ENCODE results near the gene PLPP7.

Gene PLPP7

DNA sequence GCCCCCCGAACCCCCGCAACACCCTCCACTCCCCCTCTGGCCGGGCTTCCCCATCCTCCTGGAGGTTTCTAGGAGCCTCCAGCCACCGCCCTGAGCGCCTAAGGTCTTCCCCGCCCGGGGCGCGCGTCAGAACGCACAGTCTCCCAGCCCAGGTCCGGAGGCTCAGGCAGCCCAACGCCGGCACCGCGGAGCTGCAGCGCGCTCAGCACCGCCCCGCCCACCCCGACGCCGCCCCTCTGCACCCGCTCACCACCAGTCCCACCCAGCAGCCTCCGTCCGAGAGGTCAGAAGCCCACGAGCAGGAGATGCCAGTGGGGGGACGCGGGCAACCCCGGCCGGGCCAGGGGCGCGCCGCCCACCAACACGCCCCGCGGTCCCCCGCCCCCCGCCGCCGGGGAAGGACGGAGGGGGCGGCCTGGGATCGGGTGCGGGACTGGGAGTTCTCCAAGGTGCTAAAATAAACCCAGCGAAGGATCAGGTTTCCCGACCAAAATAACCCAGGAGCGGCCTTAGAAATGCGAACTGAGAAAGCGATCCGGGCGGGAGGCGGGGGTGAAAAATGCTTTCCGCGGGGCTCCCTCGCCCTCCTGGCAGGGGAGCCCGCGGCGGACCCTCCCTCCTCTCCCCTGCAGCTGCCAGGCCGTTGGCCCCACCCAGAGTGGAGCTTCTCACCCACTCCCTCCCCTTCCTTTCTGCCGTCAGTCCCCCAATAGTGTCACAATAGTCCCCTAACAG, 6.7 kb upstream of the PLPP7 start:
- DNase-seq: no peak

DNA sequence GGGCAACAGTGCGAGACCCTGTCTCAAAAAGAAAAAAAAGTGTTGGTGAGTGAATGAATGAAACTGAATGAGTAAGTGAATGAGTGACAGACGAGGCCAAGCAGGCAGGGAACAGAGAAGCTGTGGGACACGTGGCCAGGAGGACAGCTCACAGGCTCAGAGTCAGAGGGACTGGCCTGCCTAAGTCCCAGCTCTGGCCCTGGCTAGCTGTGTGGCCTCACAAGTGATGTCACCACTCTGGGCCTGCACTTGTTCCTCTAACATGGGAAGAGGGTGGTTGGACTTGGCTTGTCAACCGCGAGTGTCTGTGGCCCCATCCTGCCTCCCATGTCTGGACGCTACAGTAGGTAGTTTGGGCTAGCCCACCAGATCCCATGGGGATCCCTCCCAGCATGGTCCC, 4.7 kb upstream of the PLPP7 start:
- no peak for DNase-seq

DNA sequence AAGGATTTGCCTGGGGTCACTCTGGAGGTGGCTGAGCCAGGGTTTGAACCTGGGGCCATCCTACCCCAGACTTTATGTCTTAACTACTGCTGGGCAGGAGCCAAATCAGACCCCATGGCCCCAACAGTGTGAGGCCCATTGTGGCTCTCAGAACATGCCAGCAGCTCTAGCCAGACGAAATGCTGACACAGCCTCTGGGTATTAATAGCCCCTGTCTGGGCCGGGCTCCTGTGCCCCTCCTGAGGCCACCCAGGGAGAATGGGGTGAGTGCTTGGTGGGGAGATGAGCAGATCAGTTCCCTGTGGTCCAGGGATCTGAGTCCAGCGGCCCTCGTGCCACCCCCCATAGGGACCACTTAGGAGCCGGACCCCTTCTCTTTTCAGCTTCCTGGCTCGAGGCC, 2.2 kb upstream of the PLPP7 start:
- no peak for DNase-seq

DNA sequence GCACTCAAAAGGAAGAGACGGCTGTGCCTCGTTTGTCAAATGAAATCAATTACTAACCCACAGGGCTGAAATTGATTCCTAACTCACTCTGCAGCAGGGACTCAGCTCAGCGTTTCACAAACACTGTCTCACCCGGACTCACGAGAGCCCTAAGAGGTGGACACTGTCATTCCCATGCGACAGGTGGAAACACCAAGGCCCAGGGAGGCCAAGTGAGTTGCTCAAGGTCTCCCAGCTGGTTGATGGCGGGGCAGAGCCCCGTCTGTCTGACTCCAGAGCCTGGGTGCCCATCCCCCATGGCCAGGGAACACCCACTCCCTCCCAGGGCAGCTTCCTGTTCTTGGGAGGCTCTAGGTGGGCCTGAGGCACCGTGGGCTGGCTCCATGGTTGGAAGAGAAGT, 1.3 kb upstream of the PLPP7 start:
- DNase-seq: no peak

DNA sequence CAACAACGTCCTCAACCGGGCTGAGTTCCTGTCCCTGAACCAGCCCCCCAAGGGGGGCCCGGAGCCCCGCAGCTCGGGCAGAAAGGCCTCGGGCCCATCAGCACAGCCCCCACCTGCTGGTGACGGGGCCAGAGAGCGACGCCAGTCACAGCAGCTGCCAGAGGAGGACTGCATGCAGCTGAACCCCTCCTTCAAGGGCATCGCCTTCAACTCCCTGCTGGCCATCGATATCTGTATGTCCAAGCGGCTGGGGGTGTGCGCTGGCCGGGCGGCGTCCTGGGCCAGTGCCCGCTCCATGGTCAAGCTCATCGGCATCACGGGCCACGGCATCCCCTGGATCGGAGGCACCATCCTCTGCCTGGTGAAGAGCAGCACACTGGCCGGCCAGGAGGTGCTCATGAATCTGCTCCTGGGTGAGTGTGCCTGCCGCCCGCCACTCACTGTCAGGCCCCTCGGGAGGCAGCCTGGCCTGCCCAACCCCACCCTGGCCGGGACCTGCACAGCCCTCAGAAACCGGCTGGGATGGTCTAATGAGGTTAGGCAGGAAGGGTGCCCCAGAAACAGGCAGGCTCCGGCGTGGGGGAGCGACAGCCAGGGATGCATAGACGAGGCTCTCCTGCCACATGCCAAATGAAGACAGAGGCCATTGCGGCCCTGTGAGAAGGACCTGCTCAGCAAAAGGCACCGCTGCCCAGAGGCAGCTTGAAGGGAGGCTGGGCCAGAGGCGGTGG, 678 bp downstream of the PLPP7 start:
- no peak for DNase-seq

DNA sequence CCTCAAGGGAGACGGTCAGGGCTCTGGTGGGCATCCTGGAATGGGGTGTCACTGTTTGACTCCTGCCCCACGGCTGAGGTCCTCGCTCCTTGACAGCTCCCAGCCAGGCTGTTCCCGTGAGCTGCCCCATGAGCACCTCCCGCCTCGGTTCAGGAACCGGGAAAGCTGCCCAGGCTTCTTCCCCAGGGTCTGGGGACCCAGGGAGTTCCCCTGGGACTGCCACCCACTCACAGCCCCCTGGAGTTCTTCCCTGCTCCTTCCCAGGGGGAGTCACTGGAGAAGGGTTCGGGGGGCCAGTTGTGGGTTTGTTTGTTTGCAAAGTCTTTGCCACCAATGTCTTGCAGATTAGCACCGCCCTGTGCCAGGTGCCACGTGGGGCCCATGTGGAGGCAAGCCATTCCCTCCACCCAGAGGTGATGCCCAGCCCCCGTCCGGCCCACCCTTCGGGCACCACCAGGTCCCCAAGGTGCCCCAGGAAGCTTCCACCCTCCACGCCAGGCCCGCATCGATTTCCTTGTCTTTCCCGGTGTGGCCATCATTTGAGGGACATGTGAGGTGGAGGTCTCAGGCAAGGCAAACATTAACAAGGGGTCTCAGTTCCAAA, 1.3 kb downstream of the PLPP7 start:
- no peak for DNase-seq

DNA sequence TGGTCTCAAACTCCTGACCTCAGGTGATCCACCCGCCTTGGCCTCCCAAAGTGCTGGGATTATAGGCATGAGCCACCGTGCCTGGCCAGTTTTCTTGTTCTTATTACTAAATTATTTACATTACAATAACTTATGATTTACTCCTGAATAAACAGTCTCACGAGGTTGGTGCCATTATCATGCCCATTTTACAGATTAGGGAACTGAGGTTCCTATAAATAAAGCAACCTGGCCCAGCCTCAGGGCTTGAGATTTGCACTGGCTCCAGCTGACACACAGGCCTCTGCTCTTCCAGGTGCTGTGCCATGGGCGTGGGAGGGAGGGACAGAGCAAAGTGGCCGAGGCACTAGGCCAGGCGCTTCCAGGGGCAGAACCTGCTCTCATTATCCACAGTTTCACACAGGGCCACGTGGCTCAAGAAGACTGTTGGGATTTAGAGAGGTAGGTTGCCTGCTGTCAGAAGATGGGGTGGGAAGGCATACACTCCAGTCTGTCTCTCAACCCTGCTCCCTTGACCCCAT, 2.3 kb downstream of the PLPP7 start:
- DNase-seq: no peak

DNA sequence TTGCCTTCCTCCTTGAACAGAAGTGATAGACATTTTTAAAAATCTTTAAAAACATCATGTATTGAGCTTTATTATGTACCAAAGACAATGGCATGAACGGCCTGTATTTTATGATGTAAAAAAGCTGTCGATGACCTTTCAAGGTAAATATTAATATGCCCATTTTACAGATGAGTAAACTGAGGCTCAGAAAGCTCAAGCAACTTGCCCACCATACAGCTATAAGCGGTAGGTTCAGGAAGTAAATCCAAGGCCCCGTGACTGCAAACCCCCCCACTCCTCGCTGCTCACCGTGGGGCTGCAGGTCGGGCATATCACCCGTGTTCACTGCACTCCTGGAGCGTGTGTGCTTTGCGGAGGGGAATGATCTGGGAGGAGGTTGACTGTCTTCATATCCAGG, 3.4 kb downstream of the PLPP7 start:
- DNase-seq: no peak

DNA sequence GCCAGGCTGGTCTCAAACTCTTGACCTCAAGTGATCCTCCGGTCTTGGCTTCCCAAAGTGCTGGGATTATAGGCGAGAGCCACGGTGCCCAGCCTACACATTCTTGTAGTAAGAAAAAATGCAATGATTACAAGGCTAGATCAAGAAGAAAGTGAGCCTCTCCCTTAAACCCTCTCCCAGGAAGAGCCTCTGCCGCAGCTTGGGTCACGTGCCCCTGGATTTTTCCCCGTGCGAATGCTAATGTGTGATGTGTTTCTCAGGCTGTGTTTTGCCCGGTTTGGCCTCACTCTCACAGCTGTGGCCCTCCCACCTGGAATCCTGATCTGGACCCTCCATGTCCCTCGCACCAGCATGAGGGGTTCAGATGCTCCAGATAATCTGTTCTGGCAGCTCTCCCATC, 6.9 kb downstream of the PLPP7 start:
- no peak for DNase-seq

DNA sequence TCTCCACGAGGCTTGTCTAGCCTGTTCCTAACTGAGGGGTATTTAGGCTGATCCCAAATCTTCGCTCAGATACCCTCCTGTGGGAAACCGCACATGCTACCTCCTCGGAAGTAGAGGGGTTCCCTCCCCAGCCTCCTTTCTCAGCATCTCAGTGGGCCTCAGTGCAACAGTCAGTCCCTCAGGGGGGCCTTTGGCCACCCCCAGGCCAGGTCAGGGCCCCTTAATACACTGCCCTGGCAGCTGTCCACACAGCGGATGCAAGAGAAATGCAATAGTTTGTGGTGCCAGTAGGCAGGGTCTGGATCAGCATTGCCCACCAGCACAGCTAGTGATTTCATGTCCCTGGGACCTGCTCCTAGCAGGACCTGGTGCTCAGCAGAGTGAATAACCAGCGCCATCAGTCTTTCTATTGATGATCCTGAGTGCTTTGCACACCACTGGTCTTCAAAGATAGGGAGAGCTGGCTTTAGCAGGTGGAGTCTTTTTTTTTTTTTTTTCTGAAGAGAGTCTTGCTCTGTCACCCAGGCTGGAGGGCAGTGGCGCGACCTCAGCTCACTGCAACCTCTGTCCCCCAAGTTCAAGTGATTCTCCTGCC, 7.5 kb downstream of the PLPP7 start:
- no peak for DNase-seq

DNA sequence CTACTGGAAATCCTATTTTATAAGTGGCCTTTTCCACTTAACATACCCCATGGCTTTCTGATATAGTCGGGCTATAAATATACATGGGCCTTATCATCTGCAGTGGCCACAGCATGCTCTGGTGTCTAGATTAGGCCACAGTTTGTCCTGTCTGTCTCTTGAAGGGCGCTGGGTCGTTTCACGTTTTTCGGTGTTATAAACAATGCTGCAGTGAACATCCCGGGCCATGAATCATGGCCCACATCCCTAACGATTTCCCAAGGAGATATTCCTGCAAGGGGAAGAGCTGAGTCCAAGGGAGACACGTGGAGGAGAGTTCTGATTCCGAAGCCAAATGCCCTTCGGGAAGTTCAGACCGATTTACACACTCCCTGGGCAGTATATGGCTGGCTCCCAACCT, 8.4 kb downstream of the PLPP7 start:
- no peak for DNase-seq

DNA sequence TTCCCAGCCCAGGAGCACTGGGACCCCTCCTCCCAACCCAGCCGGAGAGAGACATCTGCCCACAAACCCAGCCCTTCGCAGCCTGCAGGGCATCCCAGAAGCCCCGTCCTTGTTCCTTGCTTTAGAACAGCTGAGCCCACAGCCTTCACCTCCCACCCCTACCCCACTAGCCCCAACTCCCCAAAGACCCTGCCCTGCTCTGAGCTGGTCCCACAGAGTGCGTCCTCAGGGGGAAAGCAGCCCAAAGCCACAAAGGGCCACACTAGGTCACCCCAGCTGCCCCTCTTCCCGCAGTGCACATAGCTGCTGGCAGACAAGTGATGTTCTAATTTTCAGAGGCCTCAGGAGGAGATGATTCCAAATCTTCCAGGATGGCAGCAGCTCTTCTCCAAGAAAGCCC, 8.8 kb downstream of the PLPP7 start:
- no peak for DNase-seq

DNA sequence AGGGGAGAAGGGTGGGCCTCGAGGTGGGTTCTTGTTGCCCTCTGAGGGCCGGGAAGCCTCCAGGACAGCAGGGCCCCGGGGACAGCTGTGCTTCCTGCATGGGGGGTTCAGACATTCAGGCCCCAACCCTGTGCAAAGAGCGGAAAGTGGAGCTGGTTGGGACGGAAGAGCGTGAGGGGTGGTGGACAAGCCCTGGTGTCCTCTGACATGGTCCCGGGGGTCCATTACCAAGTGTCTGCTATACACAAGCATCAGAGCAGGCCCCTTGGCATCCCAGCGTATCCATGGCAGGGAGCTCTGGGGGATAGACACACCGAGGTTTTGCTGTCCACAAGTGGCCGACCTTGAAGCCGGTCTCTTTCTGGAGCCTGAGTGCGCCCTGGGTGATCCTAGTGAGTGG, 9.3 kb downstream of the PLPP7 start:
- DNase-seq: no peak

DNA sequence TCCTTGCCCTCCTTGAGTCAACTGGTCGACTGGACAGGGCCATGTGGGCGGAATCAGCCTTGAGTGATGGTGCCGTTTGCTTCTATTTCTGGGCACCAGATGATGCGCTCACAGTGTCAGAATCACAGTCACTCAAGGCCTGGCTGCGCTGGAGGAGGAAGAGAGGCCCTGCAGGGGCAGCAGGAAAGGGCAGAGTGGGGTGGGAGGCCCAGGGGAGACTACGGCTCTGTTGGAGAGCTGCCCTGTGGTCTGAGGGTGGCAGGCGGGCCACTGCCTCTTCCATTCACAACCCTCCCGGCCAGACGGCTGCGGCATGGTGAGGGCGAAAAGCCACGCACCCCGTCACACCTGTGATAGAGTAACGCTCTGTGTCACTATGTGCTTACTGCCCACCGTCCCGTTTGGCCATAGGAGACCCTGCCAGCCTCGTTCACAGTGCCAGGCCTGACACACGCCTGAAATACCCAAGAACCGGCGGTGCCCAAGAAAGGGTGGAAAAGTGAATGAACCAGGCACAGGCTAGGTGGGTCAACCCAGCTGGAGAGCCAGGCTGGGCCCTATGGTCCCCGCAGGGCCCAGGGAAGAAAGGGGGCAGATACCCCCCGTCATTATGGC, 9.9 kb downstream of the PLPP7 start:
- no peak for DNase-seq

DNA sequence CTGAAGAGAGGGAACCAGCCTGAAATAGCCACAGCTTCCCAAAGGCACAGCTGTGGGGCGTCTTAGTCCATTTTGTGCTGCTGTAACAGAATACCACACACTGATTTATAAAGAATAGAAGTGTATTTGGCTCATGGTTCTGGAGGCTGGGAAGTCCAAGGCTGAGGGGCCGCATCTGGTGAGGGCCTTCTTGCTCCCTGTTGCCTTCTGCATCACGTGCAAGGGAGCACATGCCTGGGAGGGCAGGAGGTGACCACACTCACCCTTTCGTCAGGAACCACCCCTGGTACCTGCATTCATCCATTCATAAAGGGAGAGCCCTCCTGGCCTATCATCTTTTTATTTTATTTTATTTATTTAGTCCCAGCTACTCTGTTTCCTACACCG, 10.4 kb downstream of the PLPP7 start:
- DNase-seq: no peak

DNA sequence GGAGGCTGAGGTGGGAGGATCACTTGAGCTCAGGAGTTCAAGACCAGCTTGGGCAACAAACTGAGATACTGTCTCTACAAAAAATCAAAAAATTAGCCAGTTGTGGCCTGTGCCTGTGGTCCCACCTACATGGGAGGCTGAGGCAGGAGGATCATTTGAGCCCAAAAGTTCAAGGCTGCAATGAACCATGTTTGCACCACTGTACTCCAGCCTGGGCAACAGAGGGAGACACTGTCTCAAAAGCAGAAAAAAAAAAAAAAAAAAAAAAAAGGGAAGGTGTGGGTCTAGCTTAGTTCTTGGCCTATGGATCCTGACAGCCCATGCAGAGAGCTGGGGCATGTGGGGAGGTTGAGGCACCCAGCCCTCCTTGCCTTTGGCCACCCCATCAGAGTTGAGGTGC, 10.9 kb downstream of the PLPP7 start:
- DNase-seq: no peak

DNA sequence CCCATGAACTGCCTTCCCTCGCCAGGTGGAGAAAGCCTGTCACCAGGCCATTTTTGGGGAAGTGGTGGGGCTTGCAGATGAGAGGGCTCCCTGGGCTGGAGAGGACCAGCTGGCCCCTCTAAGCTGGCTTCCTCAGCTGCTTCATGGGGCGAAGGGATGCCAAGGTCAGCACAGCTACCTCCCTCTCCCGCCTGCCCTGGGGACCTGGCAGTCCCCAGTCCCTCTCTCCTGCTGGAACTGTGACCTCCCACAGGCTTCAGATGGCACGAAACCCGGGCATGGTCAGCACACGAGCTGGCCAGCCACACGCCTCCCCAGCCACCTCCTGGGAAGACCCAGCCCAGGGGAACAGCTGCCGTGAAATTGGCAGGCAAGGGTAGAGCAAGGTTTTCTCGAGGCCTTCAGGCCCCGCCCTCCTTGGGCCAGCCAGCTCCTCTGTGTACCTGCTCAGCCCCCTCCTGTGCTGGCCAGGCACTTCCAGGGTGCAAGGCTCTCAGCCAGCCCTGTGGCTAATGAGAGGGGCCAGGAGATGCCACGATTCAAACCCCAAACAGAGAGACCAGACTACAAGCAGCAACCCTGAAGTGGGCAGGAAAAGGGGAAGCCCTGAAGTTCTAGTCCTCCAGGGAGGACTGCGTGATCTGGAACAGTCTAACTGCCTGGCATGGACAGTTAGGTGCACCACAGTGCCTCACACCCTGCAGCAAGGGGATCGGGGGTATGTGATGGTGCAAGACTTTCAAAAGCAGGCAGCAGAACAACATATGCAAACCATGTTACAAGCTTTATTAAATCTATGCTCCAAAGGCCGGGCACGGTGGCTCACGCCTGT, 12.9 kb downstream of the PLPP7 start:
- no peak for DNase-seq

DNA sequence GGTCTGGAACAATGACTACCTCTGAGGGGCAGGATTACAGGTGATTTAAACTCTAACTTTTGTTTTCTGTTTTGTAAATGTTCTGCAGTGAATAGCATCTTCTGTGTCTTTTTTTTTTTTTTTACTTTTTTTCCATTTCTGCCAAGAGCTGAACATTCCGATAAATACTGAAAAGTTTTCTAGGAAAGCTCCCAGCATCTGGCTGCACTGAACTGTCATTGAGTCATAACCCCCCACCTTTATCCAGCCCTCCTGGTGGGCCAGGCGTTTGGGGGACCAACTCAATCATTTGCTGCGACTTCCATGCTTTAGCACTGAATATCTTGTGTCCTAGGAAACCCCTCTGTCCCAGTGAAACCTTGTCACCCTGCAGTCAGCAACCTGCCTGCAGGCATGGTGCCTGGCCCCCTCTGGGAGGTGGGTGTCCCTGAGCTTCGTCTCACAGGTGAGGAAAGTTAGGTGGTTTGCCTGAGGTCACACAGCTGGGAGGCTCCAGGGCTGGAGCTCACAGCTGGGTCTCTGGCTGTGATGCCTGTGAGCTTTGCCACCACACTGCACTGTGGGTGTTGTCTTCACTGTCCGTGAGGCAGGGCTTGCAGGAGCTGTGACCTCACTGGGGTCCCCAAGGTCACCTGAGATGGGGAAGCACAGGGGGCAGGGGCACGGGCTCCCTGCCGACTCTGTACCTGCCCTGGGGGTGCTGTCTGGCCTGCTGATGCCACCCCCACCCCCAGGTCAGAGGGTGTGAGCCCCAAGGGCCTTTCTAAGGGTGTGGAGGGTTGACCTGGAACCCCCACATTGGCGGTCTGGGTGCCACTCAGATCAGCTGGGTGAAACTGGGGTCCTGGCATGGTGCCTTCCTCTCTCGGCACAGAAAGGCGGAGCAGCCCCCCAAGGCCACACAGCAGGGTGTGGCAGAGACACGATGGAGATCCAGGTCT, 14.1 kb downstream of the PLPP7 start:
- DNase-seq: no peak

DNA sequence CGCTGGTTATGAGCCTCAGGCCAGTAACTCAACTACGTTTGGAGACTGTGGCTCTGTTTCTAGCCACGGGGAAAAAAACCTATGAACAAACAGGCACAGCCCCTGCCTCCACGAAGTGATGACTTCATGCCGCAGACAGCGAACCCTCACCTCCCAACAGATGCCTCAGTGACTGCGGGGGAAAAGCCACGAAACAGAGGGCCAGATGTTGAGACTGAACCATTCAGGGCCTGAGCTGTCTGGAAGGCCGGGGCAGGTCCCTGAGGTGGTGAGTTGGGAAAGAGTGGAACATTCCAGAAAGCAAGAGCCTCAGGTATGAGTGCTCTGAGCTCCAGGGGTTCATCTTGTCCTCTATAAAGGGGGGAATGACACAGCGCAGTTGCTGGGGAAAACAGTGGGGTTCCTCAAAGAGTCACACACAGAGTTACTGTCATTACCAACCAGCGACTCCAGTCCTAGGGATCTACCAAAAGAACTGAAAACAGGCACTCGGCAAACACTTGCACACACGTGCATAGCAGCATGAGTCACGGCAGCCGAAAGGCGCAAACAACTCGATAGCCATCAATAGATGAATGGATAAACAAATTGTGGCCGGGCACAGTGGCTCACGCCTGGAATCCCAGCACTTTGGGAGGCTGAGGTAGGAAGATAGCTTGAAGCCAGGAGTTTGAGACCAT, 15.3 kb downstream of the PLPP7 start:
- no peak for DNase-seq

DNA sequence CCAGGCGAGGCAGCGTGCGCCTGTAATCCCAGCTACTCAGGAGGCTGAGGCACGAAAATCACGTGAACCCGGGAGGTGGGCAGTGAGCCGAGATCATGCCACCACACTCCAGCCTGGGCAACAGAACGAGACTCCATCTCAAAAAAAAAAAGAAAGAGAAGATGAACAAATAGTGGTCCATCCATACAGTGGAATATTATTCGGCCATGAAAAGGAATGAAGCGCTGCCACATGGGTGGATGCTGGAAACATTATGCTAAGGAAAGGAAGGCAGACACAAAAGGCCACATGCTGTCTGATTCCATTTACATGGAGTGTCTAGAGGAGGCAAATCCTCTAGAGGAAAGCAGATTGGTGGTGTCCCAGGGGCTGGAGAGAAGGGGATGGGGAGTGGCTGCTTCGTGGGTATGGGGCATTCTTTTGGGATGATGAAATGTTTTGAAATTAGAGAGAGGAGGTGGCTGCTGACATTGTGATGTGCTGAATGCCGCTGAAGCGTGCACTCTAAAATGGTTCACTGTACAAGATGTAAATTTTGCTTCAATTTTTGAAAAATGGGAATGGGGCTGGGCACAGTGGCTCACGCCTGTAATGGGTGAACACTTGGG, 17.0 kb downstream of the PLPP7 start:
- DNase-seq: no peak

All from activated gamma-delta T cell treated with Interleukin-2 at 50 U/mL for 16 hours (primary cell).